Keratinocyte (primary cell): ENCODE measurements around the gene PTRH2.
"Not testable (repeated sequence)": the region's sequence is repeated elsewhere in the genome, so short reads cannot be mapped to it uniquely, and the experiment has no call there.

ENCODE experiments used
- CTCF ChIP-seq, 3 experiments: IDR thresholded peaks in 1 of 3; conservative IDR thresholded peaks in 1 of 3; optimal IDR thresholded peaks in 1 of 3; 2 replicates in 2 of 3; 3 replicates in 1 of 3; pipeline versions ENCODE3 to v1.5.1; 2011; ENCODE audit warnings: low read length in 3 of 3, mild to moderate bottlenecking in 3 of 3, moderate library complexity in 2 of 3, control low read depth in 1 of 3, inconsistent platforms in 1 of 3; ENCODE audit not compliant: insufficient read depth in 2 of 3; ENCODE audit errors: extremely low read depth in 1 of 3
- EZH2 ChIP-seq: IDR thresholded peaks from one replicate; pipeline ENCODE4 v1.6.1; 2012; ENCODE audit warnings: inconsistent platforms, mild to moderate bottlenecking, low read length, moderate library complexity

- not testable (repeated sequence) for TF ChIP-seq CTCF (optimal IDR thresholded peaks at IDR 0.05 in 1 of 3, IDR thresholded peaks at IDR 0.05 in 1 of 3, conservative IDR thresholded peaks at IDR 0.05 in 1 of 3; ENCODE audit: extremely low read depth in 1 of 3, insufficient read depth in 2 of 3, low read length in 3 of 3); EZH2
Observed at GRCh38 chr17:59755069-59755468, 47.8 kb upstream of the PTRH2 start.
